GM18511 (cell line): ENCODE results near the gene FIBP.

Experiments used
- ATAC-seq: cut with Tn5 transposase; IDR thresholded peaks from one replicate; pipeline ENCODE4 v1.9.1; 2021; ENCODE audit warnings: mild to moderate bottlenecking, moderate library complexity; ENCODE audit not compliant: unreplicated experiment

Gene FIBP

GRCh38 chr11:65891219-65892136 lies 3.2 kb upstream of the FIBP start:
- ATAC-seq, result no peak

GRCh38 chr11:65890324-65891218 lies 2.3 kb upstream of the FIBP start, which contains the start of gene CCDC85B:
Gene CCDC85B, plus strand, starts transcription at chr11:65890673. Its CDS starts 111 bp downstream, at chr11:65890784.
- peak; percentile 54 for ATAC-seq

GRCh38 chr11:65887723-65888162 lies 528 bp downstream of the FIBP start:
- ATAC-seq, result no peak

- no peak for ATAC-seq
Observed at GRCh38 chr11:65886826-65887722, 1.2 kb downstream of the FIBP start.

GRCh38 chr11:65885808-65886536 lies 2.3 kb downstream of the FIBP start:
- no peak for ATAC-seq

GRCh38 chr11:65885231-65885630 lies 3.0 kb downstream of the FIBP start:
- ATAC-seq, result no peak

- ATAC-seq, result no peak
Observed at GRCh38 chr11:65884716-65885092, 3.6 kb downstream of the FIBP start.

- no peak for ATAC-seq
Observed at GRCh38 chr11:65883786-65884715, 4.2 kb downstream of the FIBP start.

- no peak for ATAC-seq
Observed at GRCh38 chr11:65883058-65883761, 5.1 kb downstream of the FIBP start.

GRCh38 chr11:65882120-65883057 lies 5.9 kb downstream of the FIBP start:
- ATAC-seq, result no peak

GRCh38 chr11:65880844-65881421 lies 7.3 kb downstream of the FIBP start:
- ATAC-seq, result no peak

- ATAC-seq, result no peak
Observed at GRCh38 chr11:65880027-65880426, 8.2 kb downstream of the FIBP start.

GRCh38 chr11:65879617-65880016 lies 8.7 kb downstream of the FIBP start, which contains the start of gene CTSW:
Gene CTSW, plus strand, starts transcription at chr11:65879837. Its CDS starts 18 bp downstream, at chr11:65879855.
- no peak for ATAC-seq

GRCh38 chr11:65873318-65874156 lies 14.7 kb downstream of the FIBP start:
- peak; percentile 83 for ATAC-seq

GRCh38 chr11:65872586-65873317 lies 15.5 kb downstream of the FIBP start, which contains the start of gene EFEMP2:
Gene EFEMP2, minus strand, starts transcription at chr11:65872800. Its CDS starts 446 bp downstream, at chr11:65872354.
- ATAC-seq, result no peak
